Type B pancreatic cell (in vitro differentiated cells): ENCODE data around the gene TBCK. TPM values are rescaled to one million over a fixed set of nuclear protein-coding genes. Genes with fewer than 3 reads are reported as not detected.

Experiments used
- DNase-seq: peaks from one replicate; pipeline ENCODE4 v3.0.0; 2021; ENCODE audit warnings: mixed read lengths; ENCODE audit not compliant: unreplicated experiment; ENCODE audit errors: extremely low spot score
- H3K27ac Mint-ChIP-seq: 2 replicates; pipeline ENCODE4 v1.8.0; 2021; ENCODE audit warnings: mild to moderate bottlenecking, mixed read lengths
- H3K27me3 Mint-ChIP-seq: 2 replicates; pipeline ENCODE4 v1.8.0; 2021; ENCODE audit warnings: mixed read lengths
- H3K36me3 Mint-ChIP-seq: 2 replicates; pipeline ENCODE4 v1.8.0; 2021; ENCODE audit warnings: mixed read lengths
- H3K4me1 Mint-ChIP-seq: one replicate; pipeline ENCODE4 v1.8.0; 2021; ENCODE audit warnings: mixed read lengths; ENCODE audit not compliant: unreplicated experiment
- H3K4me3 Mint-ChIP-seq: 2 replicates; pipeline ENCODE4 v1.8.0; 2021; ENCODE audit warnings: mild to moderate bottlenecking, mixed read lengths
- H3K9me3 Mint-ChIP-seq: 2 replicates; pipeline ENCODE4 v1.8.0; 2021; ENCODE audit warnings: mixed read lengths
- long read RNA-seq: library from polyadenylated mRNA; unstranded; transcript quantifications from one replicate; pipeline ENCODE4 v2.0.0, GENCODE V29; 2020
- total RNA-seq: library from RNA; stranded (reverse); gene quantifications from 2 replicates; pipeline ENCODE4 v1.2.1, GENCODE V29; 2021; ENCODE audit warnings: low replicate concordance
- TF ChIP-seq, protein P1 (sequence below): fragments of 200-600 bp; sonication (generic); conservative IDR thresholded peaks from 2 replicates; pipeline ENCODE4 v1.5.0; 2021; ENCODE audit warnings: antibody characterized with exemption, mild to moderate bottlenecking

The TBCK gene
- total RNA-seq, result 42.1 and 59.8 TPM in 2 replicates
- long read RNA-seq, partial matches to known transcripts, result 16 of 27 reads
- long read RNA-seq, other reads (novel, unspliced or antisense), result 7 of 27 reads

GRCh38 chr4:106315968-106316772 is at the start of gene TBCK, which contains the start of gene AIMP1:
Gene TBCK (minus strand): TSS chr4:106316209. CDS start chr4:106308960, 7,249 bp downstream.
Gene AIMP1 (plus strand): TSS chr4:106316550. CDS start chr4:106325010, 8,460 bp downstream.
- no peak within 1 kb of the TSS for H3K27ac Mint-ChIP-seq
- no peaks in the 10 kb centered on the region for H3K9me3 Mint-ChIP-seq

DNA sequence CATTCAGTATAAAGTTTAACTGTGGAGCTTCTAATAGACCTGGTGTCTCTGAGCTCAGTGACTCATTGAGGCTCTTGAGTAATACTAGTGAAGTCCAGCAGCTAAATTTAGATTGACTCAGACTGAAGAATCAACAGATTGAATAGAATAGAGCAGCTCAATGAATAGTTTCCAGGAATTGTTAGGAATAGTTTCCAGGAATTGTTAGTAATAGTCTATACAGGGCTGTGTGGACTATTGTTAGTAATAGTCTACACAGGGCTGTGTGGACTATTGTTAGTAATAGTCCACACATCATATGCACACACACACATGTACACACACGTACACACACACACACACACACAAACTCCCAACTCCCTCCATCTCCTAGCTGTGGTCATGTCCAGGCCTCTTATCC is 49.6 kb upstream of the TBCK start:
- peaks cover 3% of the 10 kb centered on the region for H3K4me1 Mint-ChIP-seq
- no peak overlapping the region for H3K4me3 Mint-ChIP-seq
- no peaks in the 10 kb centered on the region for H3K9me3 Mint-ChIP-seq
- H3K27me3 Mint-ChIP-seq, result no peaks in the 10 kb centered on the region
- H3K36me3 Mint-ChIP-seq, result no peaks in the 10 kb centered on the region
- DNase-seq, result no peak
- H3K27ac Mint-ChIP-seq, result no peak overlapping the region
- TF ChIP-seq, protein P1, sequence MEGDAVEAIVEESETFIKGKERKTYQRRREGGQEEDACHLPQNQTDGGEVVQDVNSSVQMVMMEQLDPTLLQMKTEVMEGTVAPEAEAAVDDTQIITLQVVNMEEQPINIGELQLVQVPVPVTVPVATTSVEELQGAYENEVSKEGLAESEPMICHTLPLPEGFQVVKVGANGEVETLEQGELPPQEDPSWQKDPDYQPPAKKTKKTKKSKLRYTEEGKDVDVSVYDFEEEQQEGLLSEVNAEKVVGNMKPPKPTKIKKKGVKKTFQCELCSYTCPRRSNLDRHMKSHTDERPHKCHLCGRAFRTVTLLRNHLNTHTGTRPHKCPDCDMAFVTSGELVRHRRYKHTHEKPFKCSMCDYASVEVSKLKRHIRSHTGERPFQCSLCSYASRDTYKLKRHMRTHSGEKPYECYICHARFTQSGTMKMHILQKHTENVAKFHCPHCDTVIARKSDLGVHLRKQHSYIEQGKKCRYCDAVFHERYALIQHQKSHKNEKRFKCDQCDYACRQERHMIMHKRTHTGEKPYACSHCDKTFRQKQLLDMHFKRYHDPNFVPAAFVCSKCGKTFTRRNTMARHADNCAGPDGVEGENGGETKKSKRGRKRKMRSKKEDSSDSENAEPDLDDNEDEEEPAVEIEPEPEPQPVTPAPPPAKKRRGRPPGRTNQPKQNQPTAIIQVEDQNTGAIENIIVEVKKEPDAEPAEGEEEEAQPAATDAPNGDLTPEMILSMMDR, result no peak

More at GRCh38 chr4:106315968-106316772, at the start of gene TBCK, which contains the start of gene AIMP1:
- H3K27me3 Mint-ChIP-seq, result no peaks in the 10 kb centered on the region
- H3K36me3 Mint-ChIP-seq, result peaks cover 6% of the 10 kb centered on the region
- peak; percentile 87 for DNase-seq
- H3K4me3 Mint-ChIP-seq, result no peak within 1 kb of the TSS
- peaks cover 24% of the 10 kb centered on the region for H3K4me1 Mint-ChIP-seq
- TF ChIP-seq, protein P1, result no peak

DNA sequence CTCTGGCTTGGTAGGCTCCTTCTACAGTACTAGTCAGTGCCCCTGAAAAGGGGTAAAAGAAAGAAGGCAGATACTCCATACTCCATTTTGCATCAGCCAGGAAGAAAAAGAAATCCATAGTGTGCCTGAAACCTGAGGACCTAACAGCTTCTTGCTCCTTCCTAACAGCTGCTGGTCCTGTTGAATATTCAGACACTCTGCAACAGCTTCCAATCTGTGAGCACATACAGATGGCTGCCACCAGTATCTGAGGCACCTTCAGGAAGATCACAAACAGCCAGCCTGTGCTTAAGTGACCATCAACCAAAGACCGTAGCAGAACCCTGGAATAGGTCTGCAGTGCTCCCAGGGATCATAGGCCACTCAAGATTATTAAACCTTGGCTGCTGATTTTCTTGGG is 48.3 kb upstream of the TBCK start:
- TF ChIP-seq, protein P1, result no peak
- H3K4me1 Mint-ChIP-seq, result peaks cover 1% of the 10 kb centered on the region
- H3K36me3 Mint-ChIP-seq, result no peaks in the 10 kb centered on the region
- no peak overlapping the region for H3K4me3 Mint-ChIP-seq
- DNase-seq, result no peak
- no peaks in the 10 kb centered on the region for H3K27me3 Mint-ChIP-seq
- H3K9me3 Mint-ChIP-seq, result no peaks in the 10 kb centered on the region
- no peak overlapping the region for H3K27ac Mint-ChIP-seq

DNA sequence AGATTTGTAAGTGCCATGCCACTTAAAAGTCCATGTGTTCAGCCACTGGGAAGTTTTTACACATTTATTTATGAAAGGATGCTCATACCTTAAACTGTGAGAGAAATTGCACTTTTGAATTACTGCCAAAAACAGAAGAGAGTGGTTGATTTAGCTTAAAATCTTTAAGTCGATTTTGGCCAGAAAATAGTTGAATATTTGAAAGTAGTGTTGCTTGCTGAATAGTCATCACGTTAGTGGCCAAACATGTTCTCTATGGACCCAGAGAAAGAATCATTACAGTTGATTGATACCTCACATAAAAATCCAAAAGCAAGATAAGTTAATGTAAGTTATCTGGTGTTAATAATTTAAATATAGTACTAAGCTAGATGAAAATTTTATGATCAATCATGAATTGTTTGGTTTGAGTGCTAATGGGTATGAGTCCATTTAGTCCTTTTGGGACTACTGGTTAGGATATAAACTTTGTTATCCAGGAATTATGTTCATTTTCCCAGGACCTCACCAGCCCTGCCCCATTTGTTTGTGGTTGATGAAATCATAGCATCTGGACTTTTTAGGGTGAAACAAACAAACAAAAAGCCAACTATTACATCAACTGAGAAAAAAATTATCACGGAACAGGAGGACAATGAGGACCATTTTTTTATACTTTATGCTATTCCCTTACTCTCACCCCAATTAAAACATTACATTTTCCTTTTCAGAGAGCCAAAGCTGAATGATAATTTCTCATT is 46.2 kb upstream of the TBCK start:
- H3K27me3 Mint-ChIP-seq, result no peaks in the 10 kb centered on the region
- no peaks in the 10 kb centered on the region for H3K9me3 Mint-ChIP-seq
- TF ChIP-seq, protein P1, result no peak
- no peak overlapping the region for H3K27ac Mint-ChIP-seq
- no peak overlapping the region for H3K4me3 Mint-ChIP-seq
- H3K4me1 Mint-ChIP-seq, result no peaks in the 10 kb centered on the region
- no peak for DNase-seq
- no peaks in the 10 kb centered on the region for H3K36me3 Mint-ChIP-seq

DNA sequence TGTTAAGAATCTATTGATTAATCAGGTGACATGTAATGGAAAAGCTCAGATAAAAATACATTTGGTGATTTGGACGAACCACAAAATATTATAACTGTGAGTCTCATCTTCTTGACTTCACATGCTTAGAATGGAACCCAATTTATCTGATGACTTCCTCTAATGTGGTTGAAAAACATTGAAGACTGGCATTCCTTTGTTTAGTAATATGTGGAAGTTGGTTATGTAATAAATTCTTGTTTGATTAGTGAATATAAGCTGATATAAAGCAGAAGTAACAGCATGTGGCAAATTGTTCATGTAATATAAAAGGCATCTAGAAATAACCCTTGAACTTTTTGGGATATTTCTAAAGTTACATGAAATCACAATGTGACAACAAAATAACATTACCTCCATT is 42.9 kb upstream of the TBCK start:
- H3K27ac Mint-ChIP-seq, result no peak overlapping the region
- H3K9me3 Mint-ChIP-seq, result no peaks in the 10 kb centered on the region
- H3K4me3 Mint-ChIP-seq, result no peak overlapping the region
- TF ChIP-seq, protein P1, result no peak
- no peaks in the 10 kb centered on the region for H3K36me3 Mint-ChIP-seq
- no peak for DNase-seq
- no peaks in the 10 kb centered on the region for H3K4me1 Mint-ChIP-seq
- H3K27me3 Mint-ChIP-seq, result no peaks in the 10 kb centered on the region
